Central memory CD8-positive, alpha-beta T cell (primary cell): ENCODE results near the gene KCNH4.

Experiments used
- ATAC-seq: fragments of 150-1000 bp; cut with Tn5 transposase; replicated peaks from 2 replicates; pipeline ENCODE4 v1.10.0; 2022; ENCODE audit warnings: mild to moderate bottlenecking, moderate FRiP score, moderate number of reproducible peaks; ENCODE audit not compliant: poor library complexity, severe bottlenecking; ENCODE audit errors: extremely low read depth
- DNase-seq, 2 donors: peaks; one replicate each; pipeline ENCODE4 v3.0.0; 2021; ENCODE audit warnings: low spot score in 2 of 2
- H3K27ac Mint-ChIP-seq: one replicate; pipeline ENCODE4 v1.8.0; 2022; ENCODE audit warnings: low read depth, mild to moderate bottlenecking, moderate library complexity, mixed read lengths
- H3K27me3 Mint-ChIP-seq: one replicate; pipeline ENCODE4 v1.8.0; 2022; ENCODE audit warnings: mixed read lengths
- H3K36me3 Mint-ChIP-seq: one replicate; pipeline ENCODE4 v1.8.0; 2022; ENCODE audit warnings: mild to moderate bottlenecking, moderate library complexity, mixed read lengths; ENCODE audit not compliant: insufficient read depth
- H3K4me1 Mint-ChIP-seq: one replicate; pipeline ENCODE4 v1.8.0; 2022; ENCODE audit warnings: mixed read lengths
- H3K4me3 Mint-ChIP-seq: one replicate; pipeline ENCODE4 v1.8.0; 2022; ENCODE audit warnings: mild to moderate bottlenecking, moderate library complexity, mixed read lengths
- H3K9me3 Mint-ChIP-seq: one replicate; pipeline ENCODE4 v1.8.0; 2022; ENCODE audit warnings: mixed read lengths

KCNH4 gene

GRCh38 chr17:42135664-42136653 is 45.0 kb downstream of the KCNH4 start:
- DNase-seq, result no peak
- peak overlapping the region; percentile 51 for H3K27ac Mint-ChIP-seq
- peaks cover 32% of the 10 kb centered on the region for H3K36me3 Mint-ChIP-seq
- no peak for ATAC-seq
- H3K4me1 Mint-ChIP-seq, result peaks cover 57% of the 10 kb centered on the region
- no peak overlapping the region for H3K4me3 Mint-ChIP-seq
- H3K9me3 Mint-ChIP-seq, result no peaks in the 10 kb centered on the region
- H3K27me3 Mint-ChIP-seq, result no peaks in the 10 kb centered on the region

GRCh38 chr17:42135151-42135550 is 45.8 kb downstream of the KCNH4 start:
- DNase-seq (no peak), ATAC-seq (no peak)
- Mint-ChIP-seq H3K4me1 (peaks cover 60% of the 10 kb centered on the region), H3K4me3 (no peak overlapping the region), H3K36me3 (peaks cover 36% of the 10 kb centered on the region), H3K9me3 (no peaks in the 10 kb centered on the region), H3K27ac (no peak overlapping the region), H3K27me3 (no peaks in the 10 kb centered on the region)

GRCh38 chr17:42133461-42134041 is 47.4 kb downstream of the KCNH4 start:
- Mint-ChIP-seq H3K27ac (no peak overlapping the region), H3K36me3 (peaks cover 40% of the 10 kb centered on the region)

DNA sequence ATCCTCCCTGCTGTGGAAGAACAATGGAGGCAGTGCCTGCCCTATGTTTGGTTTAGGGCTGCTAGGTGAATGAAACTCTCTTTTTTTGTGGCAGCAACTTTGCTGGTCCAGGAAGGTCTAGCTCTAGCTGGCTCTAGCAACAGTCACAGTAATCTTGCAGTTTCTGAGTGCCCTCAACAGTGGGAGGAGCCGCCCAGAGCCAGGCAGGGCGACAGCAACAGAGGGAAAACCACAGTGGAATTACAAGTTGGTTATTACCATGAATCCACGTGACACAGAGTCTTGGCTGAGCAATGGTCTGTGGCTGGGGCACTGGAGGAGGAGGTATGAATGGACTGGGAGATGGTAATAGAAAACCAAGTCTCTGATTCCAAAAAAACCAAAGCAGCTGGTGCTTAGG is 48.0 kb downstream of the KCNH4 start:
- H3K27me3 Mint-ChIP-seq, result no peaks in the 10 kb centered on the region
- peak overlapping the region; percentile 39 for H3K27ac Mint-ChIP-seq
- peaks cover 47% of the 10 kb centered on the region for H3K4me1 Mint-ChIP-seq
- DNase-seq (no peak), ATAC-seq (peak; percentile 24)
- H3K4me3 Mint-ChIP-seq, result no peak overlapping the region
- no peaks in the 10 kb centered on the region for H3K9me3 Mint-ChIP-seq
- peaks cover 43% of the 10 kb centered on the region for H3K36me3 Mint-ChIP-seq

More at GRCh38 chr17:42133461-42134041, 47.4 kb downstream of the KCNH4 start:
- H3K4me3 Mint-ChIP-seq, result no peak overlapping the region
- no peak for DNase-seq
- no peaks in the 10 kb centered on the region for H3K9me3 Mint-ChIP-seq
- H3K27me3 Mint-ChIP-seq, result no peaks in the 10 kb centered on the region
- ATAC-seq, result peak; percentile 64
- H3K4me1 Mint-ChIP-seq, result peaks cover 53% of the 10 kb centered on the region

DNA sequence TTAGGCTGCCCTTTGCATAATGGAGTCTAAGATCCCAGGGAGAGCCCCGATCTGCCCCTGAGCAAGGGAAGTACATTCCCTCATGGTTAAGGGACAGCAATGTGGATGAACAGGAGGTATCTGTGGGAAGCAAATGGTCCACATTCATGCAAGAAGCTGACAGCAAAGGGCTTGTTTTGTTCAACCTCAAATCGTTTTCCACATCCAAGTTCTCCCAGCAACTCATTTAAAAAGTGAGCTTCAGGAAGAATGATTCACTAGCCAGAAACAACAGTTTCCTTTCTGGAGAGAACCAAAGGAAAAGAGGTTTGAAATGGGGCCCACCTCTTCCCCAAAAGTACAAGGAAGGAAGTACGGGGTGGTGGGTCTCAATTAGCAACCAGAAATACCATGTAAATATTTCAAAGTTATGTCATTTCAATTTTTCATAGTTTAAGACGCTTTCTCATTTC is 48.9 kb downstream of the KCNH4 start:
- no peaks in the 10 kb centered on the region for H3K9me3 Mint-ChIP-seq
- DNase-seq, result no peak
- H3K36me3 Mint-ChIP-seq, result peaks cover 46% of the 10 kb centered on the region
- peaks cover 44% of the 10 kb centered on the region for H3K4me1 Mint-ChIP-seq
- no peak for ATAC-seq
- no peak overlapping the region for H3K4me3 Mint-ChIP-seq
- H3K27ac Mint-ChIP-seq, result no peak overlapping the region
- no peaks in the 10 kb centered on the region for H3K27me3 Mint-ChIP-seq

DNA sequence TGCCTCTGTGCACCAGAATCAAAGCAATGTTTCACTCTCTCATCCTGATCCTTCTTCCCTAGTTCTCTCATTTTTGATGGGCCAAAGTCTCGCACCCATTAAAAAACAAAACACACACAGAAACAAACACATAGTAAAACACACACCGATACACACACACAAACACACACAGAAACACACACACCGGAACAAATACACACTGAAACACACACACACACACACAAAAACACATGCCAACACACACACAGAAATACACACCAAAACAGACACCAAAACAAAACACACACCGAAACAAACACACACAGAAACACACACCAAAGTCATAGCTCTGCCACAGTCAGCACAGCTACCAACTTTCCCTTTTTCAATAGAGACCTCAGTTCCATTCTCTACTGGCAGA is 49.7 kb downstream of the KCNH4 start:
- H3K4me3 Mint-ChIP-seq, result no peak overlapping the region

DNA sequence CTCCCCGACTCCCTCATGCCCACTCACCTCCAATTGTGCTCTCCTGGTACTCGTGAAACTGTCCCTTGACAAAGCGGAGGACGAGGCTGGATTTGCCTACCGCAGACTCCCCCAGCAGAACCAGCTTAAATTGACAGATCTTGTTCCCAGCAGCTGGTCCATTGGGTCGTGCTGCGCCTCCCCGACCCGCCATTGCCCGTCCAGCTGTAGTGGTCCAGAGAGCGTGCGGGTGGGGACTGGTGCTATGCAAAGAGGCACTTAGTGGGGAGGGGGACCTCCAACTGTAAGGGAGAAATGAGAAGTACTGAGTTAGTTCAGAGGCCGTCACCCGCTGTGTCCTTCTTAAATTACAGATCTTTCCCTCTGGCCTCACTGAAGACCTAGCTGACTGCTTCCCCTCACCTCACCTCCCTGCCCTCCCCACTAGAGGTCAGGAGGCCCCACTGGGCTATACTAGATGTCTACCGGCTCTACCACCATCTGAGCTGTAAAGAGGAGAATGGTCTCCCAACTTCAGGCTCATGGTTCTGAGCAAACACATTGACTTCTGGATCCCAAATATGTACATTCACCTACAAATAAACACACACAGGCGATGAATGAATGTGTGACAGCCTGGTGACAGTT is 50.5 kb downstream of the KCNH4 start:
- no peak for ATAC-seq
- H3K4me1 Mint-ChIP-seq, result peaks cover 30% of the 10 kb centered on the region
- H3K36me3 Mint-ChIP-seq, result peaks cover 51% of the 10 kb centered on the region
- no peaks in the 10 kb centered on the region for H3K9me3 Mint-ChIP-seq
- peak overlapping the region; percentile 68 for H3K27ac Mint-ChIP-seq
- no peak for DNase-seq
- no peaks in the 10 kb centered on the region for H3K27me3 Mint-ChIP-seq
- no peak overlapping the region for H3K4me3 Mint-ChIP-seq

More for the DNA sequence above, 49.7 kb downstream of the KCNH4 start:
- peaks cover 47% of the 10 kb centered on the region for H3K36me3 Mint-ChIP-seq
- DNase-seq, result no peak
- no peaks in the 10 kb centered on the region for H3K9me3 Mint-ChIP-seq
- peak overlapping the region; percentile 68 for H3K27ac Mint-ChIP-seq
- ATAC-seq, result no peak
- no peaks in the 10 kb centered on the region for H3K27me3 Mint-ChIP-seq
- H3K4me1 Mint-ChIP-seq, result peaks cover 38% of the 10 kb centered on the region

- no peak overlapping the region for H3K27ac Mint-ChIP-seq
- DNase-seq (no peak), ATAC-seq (no peak)
- no peak overlapping the region for H3K4me3 Mint-ChIP-seq
- peaks cover 60% of the 10 kb centered on the region for H3K36me3 Mint-ChIP-seq
- no peaks in the 10 kb centered on the region for H3K27me3 Mint-ChIP-seq
- H3K4me1 Mint-ChIP-seq, result peaks cover 28% of the 10 kb centered on the region
- H3K9me3 Mint-ChIP-seq, result no peaks in the 10 kb centered on the region
Observed at GRCh38 chr17:42129109-42129837, 51.7 kb downstream of the KCNH4 start.

DNA sequence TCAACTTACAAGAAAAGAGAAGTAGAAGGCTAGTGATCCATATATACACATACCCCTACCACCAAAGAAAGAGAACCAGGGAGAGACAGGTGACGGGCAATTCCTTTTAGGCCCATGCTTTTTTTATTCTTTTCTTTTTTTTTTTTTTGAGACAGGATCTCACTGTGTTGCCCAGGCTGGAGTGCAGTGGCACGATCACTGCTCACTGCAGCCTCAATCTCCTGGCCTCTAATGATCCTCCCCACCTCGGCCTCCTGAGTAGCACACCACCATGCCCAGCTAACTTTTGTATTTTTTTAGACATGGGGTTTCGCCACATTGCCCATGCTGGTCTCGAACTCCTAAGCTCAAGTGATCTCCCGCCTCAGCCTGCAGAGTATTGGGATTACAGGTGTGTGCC is 53.5 kb downstream of the KCNH4 start:
- peaks cover 62% of the 10 kb centered on the region for H3K36me3 Mint-ChIP-seq

DNA sequence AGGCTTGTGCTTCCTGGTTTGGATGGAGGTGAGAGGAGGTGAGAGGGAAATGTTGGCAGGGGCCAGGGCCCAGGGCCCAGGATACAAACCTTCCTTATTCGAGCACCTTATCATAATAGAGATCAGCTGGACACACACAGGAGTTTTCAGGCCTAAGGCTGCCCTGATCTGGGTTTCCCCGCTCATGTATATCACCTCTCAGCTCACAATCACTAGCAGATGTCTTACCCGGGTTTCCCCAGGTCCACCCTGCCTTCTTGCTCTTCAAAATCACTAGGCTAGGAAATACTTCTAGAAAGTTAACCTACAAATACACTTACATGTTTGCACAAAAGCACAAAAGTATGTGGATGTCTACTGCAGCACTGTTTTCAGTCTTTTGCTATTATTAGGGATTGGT is 54.1 kb downstream of the KCNH4 start:
- Mint-ChIP-seq H3K4me1 (peaks cover 12% of the 10 kb centered on the region), H3K27ac (no peak overlapping the region), H3K36me3 (peaks cover 62% of the 10 kb centered on the region)

More for the DNA sequence above, 53.5 kb downstream of the KCNH4 start:
- peaks cover 13% of the 10 kb centered on the region for H3K4me1 Mint-ChIP-seq
- no peaks in the 10 kb centered on the region for H3K9me3 Mint-ChIP-seq
- H3K27ac Mint-ChIP-seq, result no peak overlapping the region
- H3K27me3 Mint-ChIP-seq, result no peaks in the 10 kb centered on the region
- H3K4me3 Mint-ChIP-seq, result no peak overlapping the region
- DNase-seq (no peak), ATAC-seq (no peak)

GRCh38 chr17:42125565-42125964 is 55.4 kb downstream of the KCNH4 start:
- no peak for ATAC-seq
- Mint-ChIP-seq H3K36me3 (peaks cover 57% of the 10 kb centered on the region), H3K27ac (no peak overlapping the region), H3K27me3 (no peaks in the 10 kb centered on the region), H3K4me1 (peaks cover 6% of the 10 kb centered on the region), H3K4me3 (no peak overlapping the region), H3K9me3 (no peaks in the 10 kb centered on the region)
- no peak for DNase-seq

More for the DNA sequence above, 54.1 kb downstream of the KCNH4 start:
- ATAC-seq (no peak), DNase-seq (no peak)
- no peak overlapping the region for H3K4me3 Mint-ChIP-seq
- no peaks in the 10 kb centered on the region for H3K27me3 Mint-ChIP-seq
- no peaks in the 10 kb centered on the region for H3K9me3 Mint-ChIP-seq

DNA sequence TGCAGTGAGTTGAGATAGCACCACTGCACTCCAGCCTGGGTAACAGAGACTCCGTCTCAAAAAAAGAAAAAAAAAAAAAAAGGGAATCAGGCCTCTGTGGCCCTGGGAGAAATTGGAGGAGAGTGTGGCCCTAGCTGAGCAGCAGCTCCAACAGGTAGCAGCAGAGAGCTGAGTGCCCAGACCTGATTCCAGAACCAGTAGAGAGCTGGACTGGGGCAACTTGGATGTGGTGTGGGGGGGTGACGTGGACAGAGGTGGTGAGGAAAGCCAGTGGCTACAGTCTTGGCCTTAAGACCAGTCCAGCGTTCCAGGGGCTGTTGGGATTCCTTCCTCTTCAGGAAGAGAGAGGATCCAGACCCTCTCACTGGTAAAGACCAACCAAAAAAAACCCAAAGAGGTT is 56.7 kb downstream of the KCNH4 start:
- Mint-ChIP-seq H3K4me3 (no peak overlapping the region), H3K4me1 (peaks cover 12% of the 10 kb centered on the region), H3K9me3 (no peaks in the 10 kb centered on the region), H3K27ac (peak overlapping the region; percentile 51), H3K36me3 (peaks cover 46% of the 10 kb centered on the region), H3K27me3 (no peaks in the 10 kb centered on the region)
- ATAC-seq, result no peak
- no peak for DNase-seq
